OCI-LY3 (cell line): ENCODE measurements around the gene PTPRT.

Experiments
- EZH2phosphoT487 ChIP-seq: fragments of 200-600 bp; shearing (Covaris generic); IDR thresholded peaks from 2 replicates; pipeline ENCODE4 v1.6.1; 2018; ENCODE audit warnings: antibody characterized with exemption, mixed run types, low read depth
- TF ChIP-seq, protein P1 (sequence below): fragments of 200-600, 300-600 bp; sonication (generic); IDR thresholded peaks from 2 replicates; pipeline ENCODE4 v1.5.1; 2014; ENCODE audit warnings: antibody characterized with exemption, low read length, low read depth

GRCh38 chr20:42721923-42722322, 467.8 kb downstream of the PTPRT start:
- TF ChIP-seq, protein P1, sequence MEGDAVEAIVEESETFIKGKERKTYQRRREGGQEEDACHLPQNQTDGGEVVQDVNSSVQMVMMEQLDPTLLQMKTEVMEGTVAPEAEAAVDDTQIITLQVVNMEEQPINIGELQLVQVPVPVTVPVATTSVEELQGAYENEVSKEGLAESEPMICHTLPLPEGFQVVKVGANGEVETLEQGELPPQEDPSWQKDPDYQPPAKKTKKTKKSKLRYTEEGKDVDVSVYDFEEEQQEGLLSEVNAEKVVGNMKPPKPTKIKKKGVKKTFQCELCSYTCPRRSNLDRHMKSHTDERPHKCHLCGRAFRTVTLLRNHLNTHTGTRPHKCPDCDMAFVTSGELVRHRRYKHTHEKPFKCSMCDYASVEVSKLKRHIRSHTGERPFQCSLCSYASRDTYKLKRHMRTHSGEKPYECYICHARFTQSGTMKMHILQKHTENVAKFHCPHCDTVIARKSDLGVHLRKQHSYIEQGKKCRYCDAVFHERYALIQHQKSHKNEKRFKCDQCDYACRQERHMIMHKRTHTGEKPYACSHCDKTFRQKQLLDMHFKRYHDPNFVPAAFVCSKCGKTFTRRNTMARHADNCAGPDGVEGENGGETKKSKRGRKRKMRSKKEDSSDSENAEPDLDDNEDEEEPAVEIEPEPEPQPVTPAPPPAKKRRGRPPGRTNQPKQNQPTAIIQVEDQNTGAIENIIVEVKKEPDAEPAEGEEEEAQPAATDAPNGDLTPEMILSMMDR = no peak
- no peak for TF ChIP-seq EZH2phosphoT487
